ENCODE data around the gene HS3ST3A1. TPM values are rescaled to one million over a fixed set of nuclear protein-coding genes. Genes with fewer than 3 reads are reported as not detected.
A peak's percentile ranks its signal among the peaks of the same experiment; 100 is the strongest.

The HS3ST3A1 gene
- total and polyA plus RNA-seq, 2 experiments from 2014 or later: 39.2 to 85.1 TPM

DNA sequence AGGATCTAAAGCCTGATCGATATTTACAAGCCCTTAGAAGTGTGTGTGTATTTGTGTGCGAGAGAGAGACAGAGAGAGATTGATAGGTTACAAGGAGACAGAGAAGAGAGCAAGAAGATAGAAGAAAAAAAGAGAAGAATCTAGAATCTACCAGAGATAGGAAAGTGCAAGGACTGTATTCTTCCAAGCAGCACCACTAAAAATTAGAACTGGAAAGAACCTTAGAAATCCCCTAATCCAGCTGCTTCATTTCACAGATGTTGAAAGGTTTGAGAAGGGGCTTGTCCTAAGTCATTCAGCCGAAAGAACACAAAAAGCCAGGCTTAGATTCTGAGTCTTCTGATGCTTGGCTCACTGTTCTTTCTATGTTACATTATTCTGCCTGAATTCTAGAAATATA, 92.2 kb downstream of the HS3ST3A1 start:
- Histone ChIP-seq H3K79me2 (ENCODE audit: insufficient read depth) (peaks cover 99% of the 10 kb centered on the region), H3K36me3 (ENCODE audit: low read depth) (peaks cover 3% of the 10 kb centered on the region; the same call in 1 of the 2 replicates), H3K4me1 (ENCODE audit: insufficient read depth) (peaks cover 17% of the 10 kb centered on the region), H3F3A (ENCODE audit: insufficient read depth) (peaks cover 67% of the 10 kb centered on the region), H3K9me2 (ENCODE audit: insufficient read depth) (no peaks in the 10 kb centered on the region), H3K9ac (no peak overlapping the region), H3K4me3 (no peak overlapping the region), H3K9me3 (ENCODE audit: low read depth) (no peaks in the 10 kb centered on the region), H2AFZ (no peak overlapping the region), H3K27me3 (replicated peaks; ENCODE audit: insufficient read depth) (no peaks in the 10 kb centered on the region), H3K27ac (peak overlapping the region; percentile 13), H3K4me2 (ENCODE audit: unreplicated experiment) (no peak overlapping the region), H4K20me1 (ENCODE audit: insufficient read depth) (no peaks in the 10 kb centered on the region)
- in situ Hi-C loops (cut with MboI): no loop called here
- no peak for TF ChIP-seq EZH2 (IDR thresholded peaks at IDR 0.05; ENCODE audit: insufficient read depth, poor library complexity, severe bottlenecking)
- no peak for TF ChIP-seq EZH2phosphoT487 (IDR thresholded peaks at IDR 0.05; ENCODE audit: insufficient read depth, low read depth)
- WGBS, 2 experiments (ENCODE audit: low coverage in 1 of 2, low lambda C conversion rate in 2 of 2, missing lambda C conversion rate in 2 of 2): 98% methylated on average over 3 of the region's 3 CpGs
- DNase-seq: no peak

DNA sequence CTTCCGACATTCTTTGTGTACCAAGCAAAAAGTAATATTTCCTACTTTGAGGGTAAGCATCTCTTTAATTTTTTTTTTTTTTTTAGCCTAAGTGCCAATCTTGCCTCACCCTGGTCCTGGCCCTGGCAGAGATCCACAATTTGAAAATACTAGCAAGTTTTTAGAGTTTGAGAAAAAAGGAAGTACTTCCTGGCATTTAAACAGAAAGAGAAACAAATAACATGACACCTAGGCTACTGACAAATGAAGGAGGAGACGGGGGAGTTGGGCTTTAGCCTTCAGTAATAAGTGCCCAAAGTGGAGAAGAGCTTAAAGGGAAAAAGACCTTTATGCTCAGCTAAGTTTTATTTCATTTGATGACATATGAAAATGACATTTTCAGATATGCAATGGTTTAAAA, 92.8 kb downstream of the HS3ST3A1 start:
- WGBS, 2 experiments (ENCODE audit: low coverage in 1 of 2, low lambda C conversion rate in 2 of 2, missing lambda C conversion rate in 2 of 2): 82 to 90% methylated on average over 2 of the region's 2 CpGs
- Histone ChIP-seq H3K27ac (peak overlapping the region; percentile 13), H3K4me2 (ENCODE audit: unreplicated experiment) (no peak overlapping the region), H3K9me2 (ENCODE audit: insufficient read depth) (no peaks in the 10 kb centered on the region), H3K4me1 (ENCODE audit: insufficient read depth) (peaks cover 17% of the 10 kb centered on the region), H4K20me1 (ENCODE audit: insufficient read depth) (no peaks in the 10 kb centered on the region), H2AFZ (no peak overlapping the region), H3K27me3 (replicated peaks; ENCODE audit: insufficient read depth) (no peaks in the 10 kb centered on the region), H3K79me2 (ENCODE audit: insufficient read depth) (peaks cover 99% of the 10 kb centered on the region), H3K36me3 (ENCODE audit: low read depth) (no peaks in the 10 kb centered on the region), H3F3A (ENCODE audit: insufficient read depth) (peaks cover 65% of the 10 kb centered on the region), H3K9ac (no peak overlapping the region), H3K4me3 (no peak overlapping the region), H3K9me3 (ENCODE audit: low read depth) (no peaks in the 10 kb centered on the region)
- DNase-seq: peak; percentile 21
- TF ChIP-seq EZH2 (IDR thresholded peaks at IDR 0.05; ENCODE audit: insufficient read depth, poor library complexity, severe bottlenecking): no peak
- no peak for TF ChIP-seq EZH2phosphoT487 (IDR thresholded peaks at IDR 0.05; ENCODE audit: insufficient read depth, low read depth)
- in situ Hi-C loops (cut with MboI): no loop called here

DNA sequence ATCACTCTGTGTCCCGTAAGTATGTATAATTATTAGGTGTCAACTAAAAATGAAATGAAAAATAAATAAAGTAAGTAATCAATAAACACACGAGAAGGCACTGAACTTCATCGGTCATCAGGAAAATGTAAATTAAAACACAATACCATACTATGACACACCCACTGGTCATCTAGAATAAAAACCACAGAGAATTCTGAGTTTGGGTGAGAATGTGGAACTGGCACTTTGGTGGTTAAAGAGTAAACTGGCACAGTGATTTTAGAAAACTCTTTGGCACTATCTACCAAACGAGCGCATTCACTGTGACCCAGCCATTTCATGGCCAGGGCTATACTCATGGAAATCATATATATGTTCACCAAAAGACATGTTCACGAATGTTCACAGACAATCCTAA, 98.2 kb downstream of the HS3ST3A1 start:
- Histone ChIP-seq H3K4me1 (ENCODE audit: insufficient read depth) (peaks cover 7% of the 10 kb centered on the region; the same call in 1 of the 2 replicates), H3F3A (ENCODE audit: insufficient read depth) (peaks cover 46% of the 10 kb centered on the region), H3K4me2 (ENCODE audit: unreplicated experiment) (no peak overlapping the region), H3K9ac (no peak overlapping the region), H3K27me3 (replicated peaks; ENCODE audit: insufficient read depth) (no peaks in the 10 kb centered on the region), H3K36me3 (ENCODE audit: low read depth) (no peaks in the 10 kb centered on the region), H2AFZ (no peak overlapping the region), H3K79me2 (ENCODE audit: insufficient read depth) (peaks cover 100% of the 10 kb centered on the region), H3K4me3 (no peak overlapping the region), H3K9me3 (ENCODE audit: low read depth) (no peaks in the 10 kb centered on the region), H3K9me2 (ENCODE audit: insufficient read depth) (0 out of 2 replicates have a peak, but pooled peaks cover 6% of the 10 kb centered on the region), H4K20me1 (ENCODE audit: insufficient read depth) (no peaks in the 10 kb centered on the region), H3K27ac (no peak overlapping the region)
- TF ChIP-seq EZH2 (IDR thresholded peaks at IDR 0.05; ENCODE audit: insufficient read depth, poor library complexity, severe bottlenecking) (no peak), EZH2phosphoT487 (IDR thresholded peaks at IDR 0.05; ENCODE audit: insufficient read depth, low read depth) (no peak)
- WGBS, 2 experiments (ENCODE audit: low coverage in 1 of 2, low lambda C conversion rate in 2 of 2, missing lambda C conversion rate in 2 of 2): 74 to 76% methylated on average over 6 of the region's 6 CpGs
- in situ Hi-C loops (cut with MboI): no loop called here
- peak; percentile 27 for DNase-seq

DNA sequence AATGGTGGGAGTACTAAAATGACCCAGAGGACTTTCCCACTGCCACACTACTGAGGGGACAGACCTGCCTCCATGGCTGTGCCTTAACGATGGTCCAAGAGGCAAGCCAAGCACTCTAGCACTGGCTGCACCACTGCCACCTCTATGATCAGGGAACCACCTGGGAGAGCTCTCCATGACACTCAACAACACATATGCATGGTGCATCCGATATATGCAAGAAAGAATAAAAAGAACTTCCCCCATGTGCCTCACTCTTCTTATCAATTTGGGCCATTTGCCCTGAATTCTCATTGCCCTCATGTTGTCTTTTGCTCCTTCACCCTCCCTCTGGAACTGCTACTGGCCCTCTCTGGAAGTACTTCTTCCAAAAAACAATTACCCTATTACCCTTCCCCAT, 99.5 kb downstream of the HS3ST3A1 start:
- H3K27me3 ChIP-seq (replicated peaks; ENCODE audit: insufficient read depth): no peaks in the 10 kb centered on the region
- WGBS, 2 experiments (ENCODE audit: low coverage in 1 of 2, low lambda C conversion rate in 2 of 2, missing lambda C conversion rate in 2 of 2): 92 to 100% methylated on average over 2 of the region's 2 CpGs
- no peak for DNase-seq
- no peak overlapping the region for H3K9ac ChIP-seq
- no peak overlapping the region for H3K27ac ChIP-seq
- no peaks in the 10 kb centered on the region for H4K20me1 ChIP-seq (ENCODE audit: insufficient read depth)
- H3K9me3 ChIP-seq (ENCODE audit: low read depth): no peaks in the 10 kb centered on the region
- in situ Hi-C loops (cut with MboI): no loop called here
- H3K9me2 ChIP-seq (ENCODE audit: insufficient read depth): 0 out of 2 replicates have a peak, but pooled peaks cover 6% of the 10 kb centered on the region
- H3K4me3 ChIP-seq: no peak overlapping the region
- H3K79me2 ChIP-seq (ENCODE audit: insufficient read depth): peaks cover 100% of the 10 kb centered on the region
- H3K36me3 ChIP-seq (ENCODE audit: low read depth): no peaks in the 10 kb centered on the region
- no peak overlapping the region for H2AFZ ChIP-seq
- no peak for TF ChIP-seq EZH2 (IDR thresholded peaks at IDR 0.05; ENCODE audit: insufficient read depth, poor library complexity, severe bottlenecking)
- no peak for TF ChIP-seq EZH2phosphoT487 (IDR thresholded peaks at IDR 0.05; ENCODE audit: insufficient read depth, low read depth)
- 0 out of 2 replicates have a peak, but pooled peaks cover 7% of the 10 kb centered on the region for H3K4me1 ChIP-seq (ENCODE audit: insufficient read depth)
- no peak overlapping the region for H3K4me2 ChIP-seq (ENCODE audit: unreplicated experiment)
- H3F3A ChIP-seq (ENCODE audit: insufficient read depth): peaks cover 48% of the 10 kb centered on the region

Measured in GM23248 (cell line).